Eye (tissue), 1 donor: ENCODE results near the gene KCNIP1.

Experiments used
- DNase-seq: peaks from one replicate; pipeline ENCODE4 v3.0.0-alpha.2; 2015

The KCNIP1 gene

GRCh38 chr5:170503990-170504596, at the start of gene KCNIP1:
Gene KCNIP1, plus strand, starts transcription at chr5:170504020.
- DNase-seq = peak; percentile 81

- no peak for DNase-seq
These were observed 40.4 kb upstream of the KCNIP1 start for GRCh38 chr5:170463426-170463825.

GRCh38 chr5:170464280-170465127, 39.3 kb upstream of the KCNIP1 start:
- DNase-seq = no peak

- DNase-seq = no peak
These were observed 37.3 kb upstream of the KCNIP1 start for GRCh38 chr5:170466553-170466952.

GRCh38 chr5:170466988-170467707, 36.7 kb upstream of the KCNIP1 start:
- DNase-seq = no peak

- no peak for DNase-seq
These were observed 35.1 kb upstream of the KCNIP1 start for GRCh38 chr5:170468633-170469285.

GRCh38 chr5:170469414-170469813, 34.4 kb upstream of the KCNIP1 start:
- no peak for DNase-seq

GRCh38 chr5:170470275-170470674, 33.5 kb upstream of the KCNIP1 start:
- DNase-seq = no peak

GRCh38 chr5:170470808-170471404, 32.9 kb upstream of the KCNIP1 start:
- DNase-seq = no peak

GRCh38 chr5:170471551-170472178, 32.2 kb upstream of the KCNIP1 start:
- DNase-seq = no peak

GRCh38 chr5:170473642-170474041, 30.2 kb upstream of the KCNIP1 start:
- DNase-seq = no peak

- no peak for DNase-seq
These were observed 29.1 kb upstream of the KCNIP1 start for GRCh38 chr5:170474489-170475274.

GRCh38 chr5:170475294-170476000, 28.4 kb upstream of the KCNIP1 start:
- no peak for DNase-seq

- no peak for DNase-seq
These were observed 27.1 kb upstream of the KCNIP1 start for GRCh38 chr5:170476704-170477103.

GRCh38 chr5:170477906-170478305, 25.9 kb upstream of the KCNIP1 start:
- no peak for DNase-seq

GRCh38 chr5:170478306-170478705, 25.5 kb upstream of the KCNIP1 start:
- DNase-seq = no peak

GRCh38 chr5:170479484-170479883, 24.3 kb upstream of the KCNIP1 start:
- no peak for DNase-seq

GRCh38 chr5:170480260-170480659, 23.6 kb upstream of the KCNIP1 start:
- no peak for DNase-seq

GRCh38 chr5:170481849-170482248, 22.0 kb upstream of the KCNIP1 start:
- no peak for DNase-seq

- DNase-seq = no peak
These were observed 21.3 kb upstream of the KCNIP1 start for GRCh38 chr5:170482511-170482910.
